Loucy (cell line): ENCODE data around the gene CIDEB.

Experiments
- H2AFZ ChIP-seq: fragments of 200-600 bp; sonication (generic); 2 replicates; pipeline ENCODE4 v1.6.0; 2016; ENCODE audit warnings: antibody characterized with exemption, mild to moderate bottlenecking, low read length, moderate library complexity
- H3F3A ChIP-seq: fragments of 200-600 bp; 2 replicates; pipeline ENCODE4 v1.6.0; 2016; ENCODE audit warnings: antibody characterized with exemption, low read depth, mild to moderate bottlenecking
- H3K27me3 ChIP-seq: fragments of 200-600 bp; sonication (generic); 2 replicates; pipeline ENCODE4 v1.6.1; 2014; ENCODE audit warnings: low read length, mild to moderate bottlenecking; ENCODE audit not compliant: insufficient read depth, poor library complexity, severe bottlenecking
- H3K36me3 ChIP-seq: fragments of 200-600 bp; sonication (generic); 2 replicates; pipeline ENCODE4 v1.6.1; 2016; ENCODE audit warnings: low read length; ENCODE audit not compliant: insufficient read depth
- H3K4me1 ChIP-seq: fragments of 200-600 bp; sonication (generic); 2 replicates; pipeline ENCODE4 v1.5.1; 2014; ENCODE audit warnings: low read length, mild to moderate bottlenecking; ENCODE audit not compliant: insufficient read depth, poor library complexity, severe bottlenecking
- H3K4me2 ChIP-seq: fragments of 200-600 bp; sonication (generic); 2 replicates; pipeline ENCODE4 v1.6.0; 2014; ENCODE audit warnings: antibody characterized with exemption, low read length, low read depth, mild to moderate bottlenecking; ENCODE audit not compliant: poor library complexity, severe bottlenecking
- H3K4me3 ChIP-seq: fragments of 200-600 bp; sonication (generic); 2 replicates; pipeline ENCODE4 v1.5.1; 2014; ENCODE audit warnings: low read length, mild to moderate bottlenecking, mixed read lengths; ENCODE audit not compliant: poor library complexity, severe bottlenecking
- H3K79me2 ChIP-seq: fragments of 200-600 bp; sonication (generic); 2 replicates; pipeline ENCODE4 v1.6.1; 2014; ENCODE audit warnings: low read length; ENCODE audit not compliant: insufficient read depth
- H3K9ac ChIP-seq: fragments of 200-600 bp; sonication (generic); 2 replicates; pipeline ENCODE4 v1.6.0; 2014; ENCODE audit warnings: mild to moderate bottlenecking, low read depth, low read length, moderate library complexity; ENCODE audit not compliant: poor library complexity, severe bottlenecking
- H3K9me2 ChIP-seq: fragments of 200-600 bp; sonication (generic); replicated peaks from 2 replicates; pipeline ENCODE4 v1.6.1; 2016; ENCODE audit warnings: low read depth, low read length, mixed read lengths
- H3K9me3 ChIP-seq: fragments of 200-600 bp; sonication (generic); 2 replicates; pipeline ENCODE4 v1.6.1; 2014; ENCODE audit warnings: mild to moderate bottlenecking, antibody characterized with exemption, low read length, low read depth; ENCODE audit not compliant: insufficient read depth
- H4K20me1 ChIP-seq: fragments of 200-600 bp; sonication (generic); 2 replicates; pipeline ENCODE4 v1.6.0; 2014; ENCODE audit warnings: antibody characterized with exemption, low read length, mild to moderate bottlenecking; ENCODE audit not compliant: insufficient read depth, poor library complexity, severe bottlenecking
- CTCF ChIP-seq: fragments of 200-600 bp; sonication (generic); conservative IDR thresholded peaks from 2 replicates; pipeline ENCODE4 v1.5.1; 2014; ENCODE audit warnings: mild to moderate bottlenecking, antibody characterized with exemption, low read length
- EZH2phosphoT487 ChIP-seq: fragments of 200-600 bp; IDR thresholded peaks from 2 replicates; pipeline ENCODE4 v1.6.1; 2018; ENCODE audit warnings: antibody characterized with exemption, mild to moderate bottlenecking, moderate library complexity, borderline replicate concordance

The CIDEB gene

GRCh38 chr14:24315243-24315806, 7.5 kb upstream of the CIDEB start:
- H3K4me3 ChIP-seq = no peak overlapping the region
- TF ChIP-seq EZH2phosphoT487 (no peak), CTCF (no peak)
- H3K79me2 ChIP-seq = no peaks in the 10 kb centered on the region
- H3K9ac ChIP-seq = peak overlapping the region; percentile 57
- no peaks in the 10 kb centered on the region for H3K27me3 ChIP-seq
- H3K4me2 ChIP-seq = peak overlapping the region; percentile 65
- no peaks in the 10 kb centered on the region for H3F3A ChIP-seq
- no peaks in the 10 kb centered on the region for H3K36me3 ChIP-seq
- peaks cover 24% of the 10 kb centered on the region for H3K4me1 ChIP-seq
- H2AFZ ChIP-seq = no peak overlapping the region
- H3K9me3 ChIP-seq = no peaks in the 10 kb centered on the region
- no peaks in the 10 kb centered on the region for H3K9me2 ChIP-seq
- H4K20me1 ChIP-seq = no peaks in the 10 kb centered on the region

GRCh38 chr14:24314377-24315193, 6.8 kb upstream of the CIDEB start:
- Histone ChIP-seq H2AFZ (no peak overlapping the region), H3K79me2 (no peaks in the 10 kb centered on the region), H3K4me2 (peak overlapping the region; percentile 65), H3K27me3 (no peaks in the 10 kb centered on the region), H3F3A (no peaks in the 10 kb centered on the region), H3K9me2 (no peaks in the 10 kb centered on the region), H3K4me3 (peak overlapping the region; percentile 23), H3K9ac (peak overlapping the region; percentile 57), H3K36me3 (no peaks in the 10 kb centered on the region), H4K20me1 (no peaks in the 10 kb centered on the region), H3K4me1 (peaks cover 24% of the 10 kb centered on the region), H3K9me3 (no peaks in the 10 kb centered on the region)
- TF ChIP-seq CTCF (no peak), EZH2phosphoT487 (no peak)

- peak overlapping the region; percentile 65 for H3K4me2 ChIP-seq
- no peaks in the 10 kb centered on the region for H3K36me3 ChIP-seq
- no peaks in the 10 kb centered on the region for H4K20me1 ChIP-seq
- H3K27me3 ChIP-seq = no peaks in the 10 kb centered on the region
- H2AFZ ChIP-seq = no peak overlapping the region
- no peak for TF ChIP-seq EZH2phosphoT487
- TF ChIP-seq CTCF = no peak
- H3K9me2 ChIP-seq = no peaks in the 10 kb centered on the region
- peak overlapping the region; percentile 23 for H3K4me3 ChIP-seq
- H3F3A ChIP-seq = no peaks in the 10 kb centered on the region
- H3K4me1 ChIP-seq = peaks cover 24% of the 10 kb centered on the region
- H3K9ac ChIP-seq = peak overlapping the region; percentile 57
- no peaks in the 10 kb centered on the region for H3K79me2 ChIP-seq
- no peaks in the 10 kb centered on the region for H3K9me3 ChIP-seq
Measured at GRCh38 chr14:24313913-24314312, 6.1 kb upstream of the CIDEB start.
